Tibial nerve (tissue), 4 donors: ENCODE data around the gene LAMC3.

Experiments used
- CTCF ChIP-seq, 5 experiments: fragments of 200-600 bp in 3 of 5; fragments of 450-650 bp in 2 of 5; sonication (generic) in 3 of 5; IDR thresholded peaks; one replicate each; pipeline ENCODE4 v1.5.1; 2016 to 2019; ENCODE audit warnings: antibody characterized with exemption in 5 of 5, mild to moderate bottlenecking in 3 of 5, moderate library complexity in 2 of 5
- EP300 ChIP-seq, 2 donors: sonication (generic); formaldehyde crosslinking; IDR thresholded peaks; one replicate each; pipeline ENCODE4 v1.6.1; 2017; ENCODE audit warnings: antibody characterized with exemption in 2 of 2, mild to moderate bottlenecking in 1 of 2

DNA sequence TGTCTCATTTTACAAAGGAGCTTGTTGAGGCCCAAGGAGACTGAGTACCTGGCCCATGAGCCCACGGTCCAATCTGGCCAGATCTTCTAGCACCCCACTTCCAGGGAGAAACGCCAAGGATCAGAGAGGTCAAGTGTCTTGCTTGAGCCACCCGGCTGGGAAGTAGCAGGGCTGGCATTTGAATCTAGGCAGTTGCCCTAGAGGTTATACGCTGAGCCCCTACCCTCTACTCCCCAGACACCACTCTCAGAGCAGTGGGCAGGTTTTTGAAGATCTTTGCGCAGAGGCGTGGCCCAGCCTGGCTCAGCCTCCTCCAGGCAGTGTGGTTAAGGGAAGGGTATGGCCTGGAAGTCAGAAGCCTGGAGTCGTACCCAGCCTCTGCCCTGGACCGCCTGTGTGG is 110.6 kb downstream of the LAMC3 start:
- no peak for TF ChIP-seq CTCF (IDR thresholded peaks at IDR 0.05)
- no peak for TF ChIP-seq EP300 (IDR thresholded peaks at IDR 0.05)
